K562 treated with DMSO at 1 percent for 12 hours (cell line): Measurements from ENCODE around the gene SPATC1L. TPM values are rescaled to one million over a fixed set of nuclear protein-coding genes. Genes with fewer than 3 reads are reported as not detected.

ENCODE experiments used
- total RNA-seq: library from RNA; unstranded; fragments of 300-600 nt; gene quantifications from 2 replicates; pipeline ENCODE4 v1.2.3, GENCODE V29; 2022; ENCODE audit not compliant: insufficient read depth

The SPATC1L gene
- 65.2 and 87.4 TPM in 2 replicates for total RNA-seq

DNA sequence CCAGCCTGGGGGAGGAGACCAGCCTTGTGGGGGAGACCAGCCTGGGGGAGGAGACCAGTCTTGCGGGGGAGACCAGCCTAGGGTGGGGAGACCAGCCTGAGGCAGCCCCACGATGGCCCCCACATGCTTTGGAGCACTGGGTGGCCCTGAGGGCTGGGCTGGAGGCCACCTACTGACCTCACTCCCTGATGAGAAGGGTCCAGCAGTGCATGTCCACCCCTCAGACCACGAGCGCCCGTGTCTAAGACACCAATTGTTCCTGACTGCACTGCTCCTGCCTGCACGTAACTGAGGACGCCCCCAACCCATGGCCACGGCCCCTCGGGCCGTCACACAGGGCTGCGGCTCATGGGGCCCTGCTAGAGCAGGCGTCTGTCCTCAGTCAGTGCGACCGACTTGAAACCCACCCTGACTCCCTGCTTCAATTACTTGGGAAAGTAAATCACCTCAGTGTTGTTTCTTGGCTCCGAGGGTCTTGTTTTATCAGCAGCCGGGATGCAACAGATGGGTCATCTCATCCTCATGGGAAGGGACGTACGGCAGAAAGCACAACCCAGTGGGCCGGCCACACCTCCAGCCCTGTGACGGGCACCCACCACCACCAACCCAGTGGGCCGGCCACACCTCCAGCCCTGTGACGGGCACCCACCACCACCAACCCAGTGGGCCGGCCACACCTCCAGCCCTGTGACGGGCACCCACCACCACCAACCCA is at the start of gene SPATC1L:
TSS of gene SPATC1L (minus strand) at position 550 of the 715 bp plus-strand sequence. CDS start 1,643 bp downstream, outside the sequence.

DNA sequence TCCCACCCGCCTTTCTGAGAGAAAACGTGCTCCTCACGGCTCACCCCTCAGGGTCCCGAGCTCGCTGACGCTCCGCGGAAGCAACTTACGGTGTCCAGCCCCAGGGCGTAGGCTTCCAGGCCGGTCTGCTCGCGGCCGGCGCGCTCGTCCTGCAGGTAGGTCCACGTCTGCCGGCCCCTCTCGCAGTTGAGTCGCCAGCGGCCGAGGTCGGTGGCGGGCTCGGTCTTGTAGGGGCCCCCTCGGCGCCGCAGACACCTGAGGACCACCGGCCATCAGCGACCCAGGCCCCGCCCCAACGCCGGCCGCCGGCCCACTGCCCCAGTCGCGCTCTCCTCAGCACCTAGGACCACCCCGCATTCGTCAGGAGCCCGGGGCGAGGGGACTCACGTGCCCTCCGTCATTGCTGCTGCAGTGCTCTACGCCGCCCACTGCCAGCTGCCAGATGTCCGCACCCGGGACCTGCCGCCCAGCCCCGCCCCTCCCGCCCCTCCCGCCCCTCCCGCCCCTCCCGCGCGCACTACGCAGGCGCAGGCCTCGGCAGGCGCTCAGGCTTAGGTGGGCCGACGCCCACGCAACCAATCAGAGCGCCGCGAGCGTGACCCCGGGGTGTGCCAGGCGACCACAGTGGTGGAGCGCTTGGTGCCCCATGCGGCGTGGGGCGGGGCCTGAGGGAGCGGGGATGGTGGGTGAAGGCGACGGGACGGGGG is 44.2 kb upstream of the SPATC1L start, which contains the start of gene LSS:
TSS of gene LSS (minus strand) at position 430 of the 707 bp plus-strand sequence. CDS start at position 401, 29 bp downstream.

DNA sequence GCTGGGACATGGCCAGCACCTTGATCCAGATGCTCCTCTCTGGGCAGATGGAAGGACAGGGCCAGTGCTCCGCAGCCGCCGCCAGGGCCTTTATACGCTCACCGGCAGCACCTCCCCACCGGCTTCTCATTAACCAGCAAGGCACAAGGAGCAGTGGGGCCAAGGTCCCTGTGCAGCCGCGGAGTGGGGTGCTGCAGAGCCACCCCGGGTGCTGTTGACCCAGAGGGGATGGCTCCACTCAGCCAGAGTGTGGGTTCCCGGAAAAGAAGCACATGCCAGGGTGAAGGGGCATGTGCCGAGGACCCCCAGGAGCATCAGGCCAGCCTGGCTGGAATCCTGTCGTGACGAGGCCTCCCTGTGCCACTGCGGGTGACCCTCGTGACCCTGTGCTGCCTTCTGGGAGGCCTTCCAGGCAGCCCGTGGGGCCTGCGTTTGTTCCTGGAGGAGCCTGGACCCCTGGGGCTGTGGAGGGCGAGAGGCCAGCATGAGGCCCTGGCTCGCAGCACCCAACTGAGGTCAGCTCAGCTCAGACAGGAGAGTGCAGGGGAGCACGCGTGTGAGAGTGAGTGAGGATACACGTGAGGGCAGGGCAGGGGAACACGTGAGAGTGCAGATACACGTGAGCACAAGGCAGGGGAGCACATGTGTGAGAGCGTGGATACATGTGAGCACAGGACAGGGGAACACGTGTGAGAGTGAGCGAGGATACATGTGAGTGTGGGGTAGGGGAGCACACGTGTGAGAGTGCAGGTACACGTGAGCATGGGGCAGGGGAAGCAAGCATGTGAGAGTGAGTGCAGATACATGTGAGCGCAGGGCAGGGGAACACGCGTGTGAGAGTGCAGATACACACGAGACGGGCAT is 28.5 kb downstream of the SPATC1L start, which contains the start of gene FTCD:
TSS of gene FTCD (minus strand) at position 66 of the 864 bp plus-strand sequence. CDS start at position 10, 56 bp downstream.

Other genes starting within 250 kb of the SPATC1L start
- gene COL6A1, start 202.7 kb downstream of the SPATC1L start, total RNA-seq: 1.2 and 2.4 TPM in 2 replicates
- gene COL6A2, start 86.3 kb downstream of the SPATC1L start, total RNA-seq: 9.9 and 21.3 TPM in 2 replicates
- 1.1 and 2.6 TPM in 2 replicates for gene FTCD, start 28.9 kb downstream of the SPATC1L start, total RNA-seq
- gene LSS, start 44.3 kb upstream of the SPATC1L start, total RNA-seq: 24.0 and 37.8 TPM in 2 replicates
- gene MCM3AP, start 101.2 kb upstream of the SPATC1L start, total RNA-seq: 51.3 and 154 TPM in 2 replicates
- 28.1 and 38.9 TPM in 2 replicates for gene YBEY, start 101.9 kb upstream of the SPATC1L start, total RNA-seq
- gene C21orf58, start 139.4 kb upstream of the SPATC1L start, total RNA-seq: 15.2 and 30.9 TPM in 2 replicates
- 22.2 and 50.2 TPM in 2 replicates for gene PCNT, start 139.7 kb upstream of the SPATC1L start, total RNA-seq